OCI-LY7 (cell line): ENCODE measurements around the gene RNF152. TPM values are rescaled to one million over a fixed set of nuclear protein-coding genes. Genes with fewer than 3 reads are reported as not detected.

Experiments used
- BruUV-seq: library from RNA; stranded (reverse); fragments of 400-500 nt; replicated peaks from 2 replicates; lab custom pipeline; 2021; lab: Mats Ljungman, UMichigan
- CTCF ChIA-PET: fragments of 300-600 bp; sonication (Branson Sonifier 250); formaldehyde crosslinking; loops from one replicate; lab custom pipeline; 2022; ENCODE audit warnings: antibody characterized with exemption; ENCODE audit not compliant: unreplicated experiment; lab: Charles Lee
- POLR2A ChIA-PET: fragments of 300-600 bp; sonication (Branson Sonifier 250); formaldehyde crosslinking; loops from one replicate; lab custom pipeline; 2022; ENCODE audit warnings: antibody characterized with exemption; lab: Charles Lee
- DNase-seq: peaks from one replicate; pipeline ENCODE4 v3.0.0-alpha.2; 2015; ENCODE audit warnings: low spot score
- H2AFZ ChIP-seq: fragments of 200-600 bp; sonication (generic), shearing (Covaris generic); 2 replicates; pipeline ENCODE4 v1.6.1; 2014; ENCODE audit warnings: mild to moderate bottlenecking, antibody characterized with exemption, low read length, moderate library complexity
- H3K27ac ChIP-seq: fragments of 200-600 bp; sonication (generic); 2 replicates; pipeline ENCODE4 v1.5.1; 2014; ENCODE audit warnings: mixed run types, low read depth, mild to moderate bottlenecking, moderate library complexity, low read length, inconsistent platforms; ENCODE audit not compliant: poor library complexity, severe bottlenecking
- H3K36me3 ChIP-seq: fragments of 200-600 bp; sonication (generic); 2 replicates; pipeline ENCODE4 v1.6.1; 2014; ENCODE audit warnings: mild to moderate bottlenecking, antibody characterized with exemption, low read length, moderate library complexity, mixed read lengths; ENCODE audit not compliant: insufficient read depth
- H3K4me1 ChIP-seq: fragments of 200-600 bp; sonication (generic); 2 replicates; pipeline ENCODE4 v1.5.1; 2014; ENCODE audit warnings: mild to moderate bottlenecking, low read length; ENCODE audit not compliant: insufficient read depth, poor library complexity, severe bottlenecking
- H3K4me2 ChIP-seq: fragments of 200-600 bp; sonication (generic); 2 replicates; pipeline ENCODE4 v1.6.1; 2014; ENCODE audit warnings: mild to moderate bottlenecking, low read length
- H3K4me3 ChIP-seq: fragments of 200-600 bp; sonication (generic); 2 replicates; pipeline ENCODE4 v1.5.1; 2014; ENCODE audit warnings: mild to moderate bottlenecking, low read depth, low read length; ENCODE audit not compliant: poor library complexity, severe bottlenecking
- H3K79me2 ChIP-seq: fragments of 200-600 bp; sonication (generic); 2 replicates; pipeline ENCODE4 v1.6.1; 2016; ENCODE audit warnings: low read depth, mild to moderate bottlenecking, low read length, moderate library complexity, mixed read lengths; ENCODE audit not compliant: insufficient read depth
- H3K9me2 ChIP-seq: fragments of 200-600 bp; sonication (generic); 2 replicates; pipeline ENCODE4 v1.6.1; 2016; ENCODE audit warnings: mild to moderate bottlenecking, low read length, mixed read lengths; ENCODE audit not compliant: insufficient read depth
- H3K9me3 ChIP-seq: fragments of 200-600 bp; sonication (generic); 2 replicates; pipeline ENCODE4 v1.6.1; 2014; ENCODE audit warnings: mild to moderate bottlenecking, mixed run types, low read length, mixed read lengths
- H4K20me1 ChIP-seq: fragments of 200-600 bp; sonication (generic); 2 replicates; pipeline ENCODE4 v1.6.1; 2014; ENCODE audit warnings: mild to moderate bottlenecking, antibody characterized with exemption, low read length, moderate library complexity, mixed read lengths; ENCODE audit not compliant: insufficient read depth
- EZH2phosphoT487 ChIP-seq: fragments of 200-600 bp; sonication (generic); IDR thresholded peaks from 2 replicates; pipeline ENCODE4 v1.6.1; 2018; ENCODE audit warnings: low read depth, borderline replicate concordance, mild to moderate bottlenecking, mixed run types, antibody characterized with exemption, low read length, moderate library complexity, mixed read lengths
- intact Hi-C: fragments of 100-400 bp; cut with micrococcal nuclease; formaldehyde crosslinking; loops from one replicate; pipeline ENCODE4 v1.10.0; 2022; ENCODE audit not compliant: unreplicated experiment
- total RNA-seq, 2 experiments: library from RNA; depleted of rRNA in 1 of 2; stranded (reverse); fragments of >200 nt in 1 of 2; shearing (Covaris generic) in 1 of 2; gene quantifications; 2 replicates each; pipeline ENCODE4 v1.2.3, GENCODE V29; 2014 to 2022
- TF ChIP-seq, protein P1 (sequence below): fragments of 200-600 bp; sonication (generic); conservative IDR thresholded peaks from 2 replicates; pipeline ENCODE4 v1.5.1; 2014; ENCODE audit warnings: mild to moderate bottlenecking, antibody characterized with exemption, low read length, moderate library complexity, mixed read lengths

RNF152 gene
- total RNA-seq, 2 experiments from 2014 or later, result not detected

DNA sequence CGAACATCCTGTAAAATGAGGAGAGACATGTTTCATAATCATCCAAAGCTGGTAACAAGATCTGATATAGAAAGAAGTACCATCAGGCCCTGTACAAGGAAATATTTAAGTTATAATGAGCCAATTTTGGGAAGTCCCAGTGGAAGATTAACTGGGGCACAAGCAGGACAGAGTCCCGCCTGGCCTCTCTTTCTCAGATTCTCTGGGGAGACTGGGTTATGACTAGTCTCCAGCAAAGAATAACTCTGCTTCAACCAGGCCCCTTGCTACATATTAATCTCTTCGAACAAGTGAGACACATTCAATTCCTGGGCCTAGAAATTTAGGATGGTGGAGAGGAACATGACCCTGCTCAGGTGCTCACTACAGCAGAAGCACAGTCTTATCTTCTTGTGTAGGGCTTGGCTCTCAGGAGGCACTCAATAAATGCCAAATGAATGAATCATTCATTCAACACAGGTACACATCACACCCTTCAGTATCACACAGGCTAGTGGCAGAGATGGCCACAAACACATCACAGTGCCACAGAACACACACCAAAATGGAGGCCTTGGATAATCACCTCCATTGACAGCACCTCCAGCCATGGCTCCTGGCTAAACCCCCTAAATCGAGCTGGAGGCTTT is 46.4 kb upstream of the RNF152 start:
- no peaks in the 10 kb centered on the region for H3K79me2 ChIP-seq
- H3K9me3 ChIP-seq, result no peaks in the 10 kb centered on the region
- intact Hi-C loops, result no loop called here
- H4K20me1 ChIP-seq, result no peaks in the 10 kb centered on the region
- H3K4me1 ChIP-seq, result no peaks in the 10 kb centered on the region
- H3K27ac ChIP-seq, result no peak overlapping the region
- no peaks in the 10 kb centered on the region for H3K9me2 ChIP-seq
- no peak overlapping the region for H2AFZ ChIP-seq
- ChIA-PET POLR2A (no interaction called here), CTCF (no interaction called here)
- DNase-seq, result no peak
- H3K4me2 ChIP-seq, result no peak overlapping the region
- no peak overlapping the region for H3K4me3 ChIP-seq
- H3K36me3 ChIP-seq, result no peaks in the 10 kb centered on the region
- BruUV-seq, result no TSS peak
- no peak for TF ChIP-seq EZH2phosphoT487
- TF ChIP-seq, protein P1, sequence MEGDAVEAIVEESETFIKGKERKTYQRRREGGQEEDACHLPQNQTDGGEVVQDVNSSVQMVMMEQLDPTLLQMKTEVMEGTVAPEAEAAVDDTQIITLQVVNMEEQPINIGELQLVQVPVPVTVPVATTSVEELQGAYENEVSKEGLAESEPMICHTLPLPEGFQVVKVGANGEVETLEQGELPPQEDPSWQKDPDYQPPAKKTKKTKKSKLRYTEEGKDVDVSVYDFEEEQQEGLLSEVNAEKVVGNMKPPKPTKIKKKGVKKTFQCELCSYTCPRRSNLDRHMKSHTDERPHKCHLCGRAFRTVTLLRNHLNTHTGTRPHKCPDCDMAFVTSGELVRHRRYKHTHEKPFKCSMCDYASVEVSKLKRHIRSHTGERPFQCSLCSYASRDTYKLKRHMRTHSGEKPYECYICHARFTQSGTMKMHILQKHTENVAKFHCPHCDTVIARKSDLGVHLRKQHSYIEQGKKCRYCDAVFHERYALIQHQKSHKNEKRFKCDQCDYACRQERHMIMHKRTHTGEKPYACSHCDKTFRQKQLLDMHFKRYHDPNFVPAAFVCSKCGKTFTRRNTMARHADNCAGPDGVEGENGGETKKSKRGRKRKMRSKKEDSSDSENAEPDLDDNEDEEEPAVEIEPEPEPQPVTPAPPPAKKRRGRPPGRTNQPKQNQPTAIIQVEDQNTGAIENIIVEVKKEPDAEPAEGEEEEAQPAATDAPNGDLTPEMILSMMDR, result no peak

GRCh38 chr18:61935362-61935761 is 42.6 kb upstream of the RNF152 start:
- CTCF ChIA-PET, result no interaction called here
- H3K4me3 ChIP-seq, result no peak overlapping the region
- BruUV-seq, result no TSS peak

More at GRCh38 chr18:61935362-61935761, 42.6 kb upstream of the RNF152 start:
- intact Hi-C loops, result no loop called here
- Histone ChIP-seq H3K4me2 (no peak overlapping the region), H3K27ac (no peak overlapping the region), H3K4me1 (no peaks in the 10 kb centered on the region), H3K9me3 (no peaks in the 10 kb centered on the region), H3K79me2 (no peaks in the 10 kb centered on the region), H3K9me2 (no peaks in the 10 kb centered on the region), H4K20me1 (no peaks in the 10 kb centered on the region), H3K36me3 (no peaks in the 10 kb centered on the region), H2AFZ (no peak overlapping the region)
- no peak for DNase-seq
- POLR2A ChIA-PET, result no interaction called here
- TF ChIP-seq, protein P1, result no peak
- no peak for TF ChIP-seq EZH2phosphoT487
